Ramos (cell line): ENCODE measurements around the gene PTPN23.
"Not testable (repeated sequence)": the region's sequence is repeated elsewhere in the genome, so short reads cannot be mapped to it uniquely, and the experiment has no call there.

ENCODE experiments used
- in situ Hi-C: fragments of 300-500 bp; cut with MboI; formaldehyde crosslinking; loops from one replicate; pipeline ENCODE4 v1.14.3; 2022; ENCODE audit warnings: low sequenced_read_pairs; ENCODE audit not compliant: unreplicated experiment

PTPN23 gene

DNA sequence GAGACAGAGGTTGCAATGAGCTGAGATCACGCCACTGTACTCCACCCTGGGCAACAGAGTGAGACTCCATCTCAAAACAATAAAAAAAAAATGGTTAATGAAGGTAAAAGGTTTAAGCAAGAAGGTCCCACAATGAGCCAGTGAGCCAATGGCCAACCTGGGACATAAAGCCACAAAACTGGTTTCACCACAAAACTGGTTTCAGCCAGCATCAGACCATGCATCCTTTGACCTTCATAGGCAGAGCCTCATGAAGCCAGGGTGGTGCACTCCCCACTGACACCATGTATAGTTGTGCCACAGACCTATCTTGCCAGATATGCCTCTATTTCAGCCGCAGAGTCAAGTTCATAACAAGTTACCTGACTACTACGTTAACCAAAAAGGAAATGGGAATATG is 53.0 kb downstream of the PTPN23 start:
- in situ Hi-C loops = no loop called here

- in situ Hi-C loops = no loop called here
These were observed 54.0 kb downstream of the PTPN23 start for GRCh38 chr3:47434849-47435248.

- in situ Hi-C loops = no loop called here
These were observed 55.4 kb downstream of the PTPN23 start for GRCh38 chr3:47436180-47436579.

DNA sequence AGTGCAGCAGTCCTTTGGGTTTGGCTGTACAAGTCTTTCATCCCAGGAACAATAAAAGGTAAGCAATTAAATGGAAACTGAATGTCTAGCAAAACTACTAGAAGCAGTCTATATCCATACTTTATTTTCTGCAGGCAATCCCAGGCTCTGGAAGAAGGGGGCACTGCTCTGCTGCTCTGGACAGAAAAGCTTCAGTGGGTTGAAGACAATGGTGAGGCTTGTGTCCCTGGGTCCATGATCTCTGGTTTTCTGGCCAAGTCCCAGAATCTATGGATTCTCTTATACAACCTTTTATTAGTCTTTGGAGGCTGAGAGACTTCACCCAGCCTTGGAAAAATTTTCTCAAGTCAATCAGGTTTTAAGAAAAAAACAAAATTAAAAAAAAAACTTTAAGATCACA is 59.3 kb downstream of the PTPN23 start:
- in situ Hi-C loops = no loop called here

DNA sequence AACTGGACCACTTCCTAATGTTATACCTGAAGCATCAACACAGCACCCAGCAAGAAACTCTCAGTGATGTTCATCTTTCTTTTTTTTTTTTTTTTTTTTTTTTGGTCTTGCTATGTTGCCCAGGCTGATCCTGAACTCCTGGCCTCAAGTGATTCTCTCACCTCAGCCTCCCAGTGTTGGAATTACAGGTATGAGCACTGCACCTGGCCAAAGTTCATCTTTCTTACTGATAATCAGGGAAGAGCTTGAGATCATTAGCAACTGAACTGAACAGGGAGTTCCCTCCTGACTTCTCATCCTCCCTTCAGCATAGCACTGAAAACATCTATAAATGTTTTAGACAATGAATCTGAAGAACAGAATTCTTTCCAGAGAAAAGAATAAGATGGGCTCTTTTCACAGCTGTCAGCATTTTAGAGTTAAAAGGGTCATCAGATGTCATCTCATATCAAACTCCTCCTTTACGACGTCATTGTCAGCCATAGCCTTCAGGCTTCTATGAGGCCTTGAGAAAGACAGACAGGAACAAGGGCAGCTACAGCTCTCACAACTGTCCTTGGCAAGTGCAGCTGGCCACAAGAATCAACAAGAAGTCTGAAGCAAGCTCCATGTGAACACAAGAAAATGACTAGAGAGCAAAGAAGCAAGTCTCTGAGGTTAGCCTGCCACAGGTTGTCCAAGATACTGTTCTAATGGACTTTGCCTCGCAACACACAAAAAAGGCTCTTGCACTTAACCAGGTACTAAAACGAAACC is 61.2 kb downstream of the PTPN23 start:
- in situ Hi-C loops = no loop called here

- in situ Hi-C loops = no loop called here
These were observed 62.8 kb downstream of the PTPN23 start for GRCh38 chr3:47443611-47443995.

DNA sequence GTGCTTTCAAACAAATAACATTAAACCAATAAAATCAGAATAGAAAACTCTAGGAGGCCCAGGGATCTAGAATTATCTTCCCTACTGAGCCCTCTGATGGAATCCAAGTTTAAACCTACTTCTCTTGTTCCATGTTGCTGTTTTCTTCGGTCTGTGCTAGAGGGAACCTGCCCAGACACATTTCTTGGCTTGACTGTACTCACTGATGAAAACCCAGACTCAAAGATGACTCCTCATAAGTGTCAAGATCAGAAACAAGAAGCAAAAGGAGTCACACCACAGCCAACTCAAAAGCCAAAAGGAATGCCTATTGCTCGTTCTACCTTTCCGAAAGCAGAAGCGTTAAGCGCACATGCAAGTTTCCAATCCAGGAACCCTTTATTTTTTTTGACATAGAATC is 63.3 kb downstream of the PTPN23 start:
- in situ Hi-C loops = no loop called here

DNA sequence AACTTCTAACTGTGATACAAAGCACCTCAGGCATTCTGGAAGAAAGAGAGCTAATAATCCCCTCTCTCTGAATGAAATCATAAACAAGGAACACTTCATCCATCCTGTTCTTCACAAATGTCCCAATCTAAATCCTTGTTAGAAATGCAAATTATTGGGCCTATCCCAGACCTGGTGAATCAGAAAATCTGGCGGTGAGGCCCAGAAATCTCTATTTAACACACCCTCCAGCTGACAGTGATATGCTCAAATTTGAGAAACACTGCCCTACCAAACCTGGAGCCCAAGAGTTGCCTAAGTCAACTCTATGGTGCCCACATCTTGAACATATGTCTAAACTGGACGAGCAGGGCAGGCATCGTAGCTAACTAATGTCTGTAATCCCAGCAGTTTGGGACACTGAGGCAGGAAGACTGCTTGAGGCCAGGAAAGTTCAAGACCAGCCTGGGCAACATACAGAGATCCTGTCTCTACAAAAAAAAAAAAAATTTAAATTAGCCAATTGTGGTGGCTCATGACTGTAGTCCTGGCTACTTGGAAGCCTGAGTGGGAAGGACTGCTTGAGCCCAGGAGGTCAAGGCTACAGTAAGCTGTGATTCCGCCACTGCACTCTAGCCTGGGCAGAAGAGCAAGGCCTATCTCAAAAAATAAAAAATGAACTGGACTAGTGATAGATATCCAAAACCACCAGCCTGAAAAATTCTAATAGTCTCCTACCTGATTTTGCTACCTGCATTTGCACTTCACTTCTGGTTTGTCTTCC is 71.8 kb downstream of the PTPN23 start:
- in situ Hi-C loops = no loop called here

DNA sequence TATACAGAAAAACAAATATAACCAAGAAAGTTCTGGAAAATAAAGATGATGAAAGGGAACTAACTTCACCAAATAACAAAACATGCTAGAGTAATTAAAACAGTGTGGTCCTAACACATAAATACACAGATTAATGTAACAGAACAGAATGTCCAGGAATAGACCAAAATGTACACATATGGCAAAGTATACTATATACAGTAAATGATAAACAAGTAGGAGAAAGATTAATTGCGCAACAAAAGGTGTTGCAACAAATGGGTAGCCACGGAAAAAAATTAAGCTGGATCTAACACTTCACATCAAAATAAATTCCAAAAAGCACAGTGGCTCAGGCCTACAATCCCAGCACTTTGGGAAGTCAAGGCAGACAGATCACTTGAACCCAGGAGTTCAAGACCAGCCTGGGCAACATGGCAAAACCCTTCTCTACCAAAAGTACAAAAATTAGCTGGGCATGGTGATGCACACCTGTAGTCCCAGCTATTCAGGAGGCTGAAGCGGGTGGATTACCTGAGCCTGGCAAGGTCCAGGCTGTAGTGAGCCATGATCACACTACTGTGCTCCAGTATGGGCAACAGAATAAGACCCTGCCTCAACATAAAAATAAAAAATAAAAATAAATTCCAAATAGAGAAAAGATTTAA is 75.1 kb downstream of the PTPN23 start:
- in situ Hi-C loops = no loop called here

DNA sequence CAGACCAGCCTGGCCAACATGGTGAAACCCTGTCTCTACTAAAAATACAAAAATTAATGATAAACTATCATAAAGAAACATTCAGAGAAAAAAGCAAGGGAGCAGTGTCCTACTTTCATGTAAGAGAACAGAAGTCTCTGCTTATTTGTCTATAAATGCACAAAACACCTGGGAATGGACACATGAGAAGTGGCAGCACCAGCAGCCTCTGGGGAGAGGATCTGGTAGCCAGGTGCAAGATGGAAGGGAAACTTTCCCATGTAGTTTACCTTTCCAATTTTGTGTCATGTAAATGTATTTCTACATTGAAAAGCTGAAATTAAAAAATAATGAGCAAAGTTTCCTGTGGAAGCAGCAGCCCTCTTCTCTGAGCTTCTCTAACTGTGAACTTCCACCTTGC is 76.2 kb downstream of the PTPN23 start:
- in situ Hi-C loops = no loop called here

DNA sequence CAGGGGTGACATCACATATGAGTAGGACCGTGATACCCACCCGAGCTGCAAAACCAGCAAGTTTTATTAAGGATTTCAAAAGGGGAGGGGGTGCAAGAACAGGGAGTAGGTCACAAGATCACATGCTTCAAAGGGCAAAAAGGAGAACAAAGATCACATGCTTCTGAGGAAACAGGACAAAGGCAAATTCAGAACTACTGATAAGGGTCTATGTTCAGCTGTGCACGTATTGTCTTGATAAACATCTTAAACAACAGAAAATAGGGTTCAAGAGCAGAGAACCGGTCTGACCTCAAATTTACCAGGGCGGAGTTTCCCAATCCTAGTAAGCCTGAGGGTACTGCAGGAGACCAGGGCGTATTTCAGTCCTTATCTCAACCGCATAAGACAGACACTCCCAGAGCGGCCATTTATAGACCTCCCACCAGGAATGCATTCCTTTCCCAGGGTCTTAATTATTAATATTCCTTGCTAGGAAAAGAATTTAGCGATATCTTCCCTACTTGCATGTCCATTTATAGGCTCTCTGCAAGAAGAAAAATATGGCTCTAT is 78.8 kb downstream of the PTPN23 start:
- in situ Hi-C loops = not testable (repeated sequence)
